Activated T-helper 9 cell treated with anti-CD3 and anti-CD28 coated beads, Interleukin-2, amount 50 U/mL, for 16 hours (primary cell): Measurements from ENCODE around the gene MRAP.

Experiments used
- DNase-seq: peaks from one replicate; pipeline ENCODE4 v3.0.0-alpha.2; 2020; ENCODE audit warnings: low read depth

The MRAP gene

GRCh38 chr21:32322676-32323075 is 24.0 kb downstream of the MRAP start:
- DNase-seq = no peak

- no peak for DNase-seq
Observed at GRCh38 chr21:32325706-32326105, 27.1 kb downstream of the MRAP start.

GRCh38 chr21:32328595-32328994 is 29.9 kb downstream of the MRAP start:
- DNase-seq = no peak

- no peak for DNase-seq
Observed at GRCh38 chr21:32329331-32329730, 30.7 kb downstream of the MRAP start.

- no peak for DNase-seq
Observed at GRCh38 chr21:32329776-32330175, 31.1 kb downstream of the MRAP start.

GRCh38 chr21:32330784-32331311 is 32.2 kb downstream of the MRAP start:
- no peak for DNase-seq

GRCh38 chr21:32331444-32332305 is 33.0 kb downstream of the MRAP start:
- DNase-seq = no peak

- DNase-seq = no peak
Observed at GRCh38 chr21:32332463-32332951, 33.9 kb downstream of the MRAP start.

GRCh38 chr21:32333953-32334673 is 35.5 kb downstream of the MRAP start:
- DNase-seq = no peak

GRCh38 chr21:32334980-32335531 is 36.4 kb downstream of the MRAP start:
- DNase-seq = no peak

GRCh38 chr21:32335601-32336575 is 37.2 kb downstream of the MRAP start:
- DNase-seq = no peak

- DNase-seq = no peak
Observed at GRCh38 chr21:32336711-32337110, 38.1 kb downstream of the MRAP start.

GRCh38 chr21:32337206-32337605 is 38.6 kb downstream of the MRAP start:
- DNase-seq = no peak

- DNase-seq = no peak
Observed at GRCh38 chr21:32338209-32338921, 39.7 kb downstream of the MRAP start.

GRCh38 chr21:32340863-32341848 is 42.5 kb downstream of the MRAP start:
- no peak for DNase-seq

GRCh38 chr21:32346951-32347350 is 48.3 kb downstream of the MRAP start:
- no peak for DNase-seq

- no peak for DNase-seq
Observed at GRCh38 chr21:32347351-32347750, 48.7 kb downstream of the MRAP start.

- DNase-seq = no peak
Observed at GRCh38 chr21:32347977-32348376, 49.3 kb downstream of the MRAP start.

- DNase-seq = no peak
Observed at GRCh38 chr21:32348604-32349332, 50.1 kb downstream of the MRAP start.
